Adrenal gland (tissue), 12 donors: ENCODE data around the gene PITRM1. TPM values are rescaled to one million over a fixed set of nuclear protein-coding genes. Genes with fewer than 3 reads are reported as not detected.
"Not testable (repeated sequence)": the region's sequence is repeated elsewhere in the genome, so short reads cannot be mapped to it uniquely, and the experiment has no call there.

Experiments
- DNase-seq, 7 donors: peaks; one replicate each; pipeline ENCODE4 v3.0.0-alpha.2; 2019 to 2020
- H3K27ac ChIP-seq, 5 donors: fragments of 200-600 bp; sonication (generic) in 4 of 5; 1 replicate in 3 of 5; 2 replicates in 2 of 5; pipeline versions ENCODE4 v1.5.1 to v1.8.0; 2016 to 2020; ENCODE audit warnings: mild to moderate bottlenecking in 1 of 5
- H3K27me3 ChIP-seq: fragments of 200-600 bp; 2 replicates; pipeline ENCODE4 v1.8.0; 2021
- H3K36me3 ChIP-seq, 2 donors: fragments of 200-600 bp; replicated peaks in 1 of 2; 1 replicate in 1 of 2; 2 replicates in 1 of 2; pipeline versions ENCODE4 v1.5.1 to v1.8.0; 2018 to 2022
- H3K4me1 ChIP-seq, 2 donors: fragments of 200-600 bp; replicated peaks in 1 of 2; 1 replicate in 1 of 2; 2 replicates in 1 of 2; pipeline versions ENCODE4 v1.5.1 to v1.8.0; 2018 to 2021
- H3K4me3 ChIP-seq, 4 donors: fragments of 200-600 bp; sonication (generic) in 3 of 4; one replicate each; pipeline ENCODE4 v1.5.1; 2016 to 2018
- H3K9me3 ChIP-seq, 3 donors: fragments of 200-600 bp; sonication (generic) in 1 of 3; replicated peaks in 1 of 3; 1 replicate in 2 of 3; 2 replicates in 1 of 3; pipeline versions ENCODE4 v1.5.1 to v1.8.0; 2016 to 2021
- POLR2A ChIP-seq, 2 donors: fragments of 450-650 bp; IDR thresholded peaks; one replicate each; pipeline ENCODE4 v1.6.1; 2017; ENCODE audit warnings: antibody characterized with exemption in 2 of 2, mild to moderate bottlenecking in 2 of 2, moderate library complexity in 1 of 2
- WGBS, 4 donors: extraction: QIAGEN DNeasy Blood & Tissue Kit in 2 of 4; methylation state at CpG; one replicate each; pipeline versions ENCODE4 v1.1.5 to v1.1.7; 2013 to 2017; 5-methylcytosine and 5-hydroxymethylcytosine counted together
- intact Hi-C, 2 donors: fragments of 100-400 bp; cut with DNase I; formaldehyde crosslinking; loops; one replicate each; pipeline versions ENCODE4 v1.14.1 to v1.15.0; 2022 to 2023
- polyA plus RNA-seq, 3 donors: library from polyadenylated mRNA; stranded (reverse); fragments of 200-250 nt in 2 of 3; fragments of 350-450 nt in 1 of 3; fragmentation: Illumina TruSeq in 1 of 3; extraction: RNeasy Lipid Tissue Mini Kit (QIAGEN cat#74804) in 1 of 3; gene quantifications; one replicate each; pipeline ENCODE4 v1.2.3, GENCODE V29; 2013 to 2014
- total RNA-seq, 9 donors: library from RNA; depleted of rRNA in 4 of 9; stranded (reverse); fragments of >200 nt in 4 of 9; fragments of 120-200 nt in 1 of 9; fragmentation: NEBNext Ultra II Directional in 1 of 9; extraction: Animal tissue kit (Norgen Biotek cat#: 25700) in 1 of 9; gene quantifications; one replicate each; pipeline versions ENCODE4 v1.1.0 to v1.2.4, GENCODE V29; 2013 to 2023
- TF ChIP-seq, protein P1 (sequence below), 6 experiments: fragments of 450-650 bp in 4 of 6; fragments of 200-600 bp in 2 of 6; sonication (generic) in 1 of 6; IDR thresholded peaks; 1 replicate in 5 of 6; 2 replicates in 1 of 6; pipeline versions ENCODE4 v1.5.1 to v1.8.0; 2016 to 2021; ENCODE audit warnings: antibody characterized with exemption in 6 of 6, mild to moderate bottlenecking in 2 of 6, moderate library complexity in 1 of 6
- donor health status: healthy with polysubstance abuse.
- donor health status: Bipolar disorder and iron deficiency.
- donor health status: DM: yes; HTN: yes; CAD: no.
- donor health status: DM: no; HTN: no; CAD: no.
- donor health status: DM: no; HTN: no; CAD: no.
- donor health status: DM: yes; HTN: yes; CAD: no.

The PITRM1 gene
- total and polyA plus RNA-seq, 12 donors, result 83.0 to 204 (median 102) TPM

GRCh38 chr10:3193751-3194150 is 21.2 kb upstream of the PITRM1 start:
- TF ChIP-seq POLR2A (IDR thresholded peaks at IDR 0.05), result no peak
- TF ChIP-seq, protein P1, sequence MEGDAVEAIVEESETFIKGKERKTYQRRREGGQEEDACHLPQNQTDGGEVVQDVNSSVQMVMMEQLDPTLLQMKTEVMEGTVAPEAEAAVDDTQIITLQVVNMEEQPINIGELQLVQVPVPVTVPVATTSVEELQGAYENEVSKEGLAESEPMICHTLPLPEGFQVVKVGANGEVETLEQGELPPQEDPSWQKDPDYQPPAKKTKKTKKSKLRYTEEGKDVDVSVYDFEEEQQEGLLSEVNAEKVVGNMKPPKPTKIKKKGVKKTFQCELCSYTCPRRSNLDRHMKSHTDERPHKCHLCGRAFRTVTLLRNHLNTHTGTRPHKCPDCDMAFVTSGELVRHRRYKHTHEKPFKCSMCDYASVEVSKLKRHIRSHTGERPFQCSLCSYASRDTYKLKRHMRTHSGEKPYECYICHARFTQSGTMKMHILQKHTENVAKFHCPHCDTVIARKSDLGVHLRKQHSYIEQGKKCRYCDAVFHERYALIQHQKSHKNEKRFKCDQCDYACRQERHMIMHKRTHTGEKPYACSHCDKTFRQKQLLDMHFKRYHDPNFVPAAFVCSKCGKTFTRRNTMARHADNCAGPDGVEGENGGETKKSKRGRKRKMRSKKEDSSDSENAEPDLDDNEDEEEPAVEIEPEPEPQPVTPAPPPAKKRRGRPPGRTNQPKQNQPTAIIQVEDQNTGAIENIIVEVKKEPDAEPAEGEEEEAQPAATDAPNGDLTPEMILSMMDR (IDR thresholded peaks at IDR 0.05), result no peak
- intact Hi-C loops, result loop anchor here (10.0 kb wide), 2 partner anchors 1461 to 1571 kb away; no protein-coding TSS in a partner anchor

DNA sequence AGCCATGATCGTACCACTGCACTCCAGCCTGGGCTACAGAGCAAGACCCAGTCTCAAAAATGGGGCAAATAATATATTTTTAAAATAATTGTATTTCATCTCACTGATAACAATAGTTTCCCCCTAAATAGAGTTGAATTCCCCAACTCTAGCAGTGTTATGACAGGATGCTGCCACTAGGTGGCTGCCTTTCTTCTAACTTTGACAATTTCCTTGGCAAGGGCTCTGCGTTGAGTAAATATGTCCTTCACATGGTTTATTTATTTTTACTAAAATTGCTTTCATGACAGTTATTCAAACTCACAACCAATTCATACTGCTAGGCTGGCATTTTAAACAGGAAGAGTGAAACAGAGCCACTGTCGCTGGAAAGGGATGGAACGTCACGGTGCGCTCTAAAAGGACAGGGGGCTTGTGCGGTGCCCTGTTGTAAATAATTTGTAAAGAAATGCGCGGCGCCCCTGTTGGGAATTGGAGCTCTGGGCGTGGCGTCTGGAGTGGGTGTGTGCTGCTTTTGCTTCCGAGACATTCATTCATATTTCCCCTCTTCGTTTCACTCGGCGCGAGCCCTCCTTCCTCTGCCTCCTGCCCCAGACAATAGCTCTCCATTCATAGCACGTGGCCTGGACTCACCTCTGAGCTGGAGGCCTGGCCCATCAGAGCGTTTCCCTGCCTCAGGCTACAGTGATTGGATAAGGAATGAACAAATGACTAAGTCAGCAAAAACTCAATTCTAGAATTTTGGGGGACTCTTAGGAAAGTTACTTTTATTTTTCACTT is 20.5 kb upstream of the PITRM1 start:
- TF ChIP-seq POLR2A (IDR thresholded peaks at IDR 0.05), result no peak
- TF ChIP-seq, protein P1 (IDR thresholded peaks at IDR 0.05), result peak; percentile 75 to 95 (median 79)
- H3K36me3 ChIP-seq, result no peaks in the 10 kb centered on the region
- no peaks in the 10 kb centered on the region for H3K9me3 ChIP-seq
- peak; percentile 40 to 71 (median 57) for DNase-seq
- 38 to 44% (median 43%) methylated on average over 19 of the region's 19 CpGs for WGBS, 4 donors
- H3K27me3 ChIP-seq, result no peaks in the 10 kb centered on the region
- intact Hi-C loops, result loop anchor here (10.0 kb wide), 2 partner anchors 1462 to 1572 kb away; no protein-coding TSS in a partner anchor
- H3K4me1 ChIP-seq, result peaks cover 3 to 11% of the 10 kb centered on the region in 2 donors
- no peak overlapping the region for H3K4me3 ChIP-seq
- no peak overlapping the region for H3K27ac ChIP-seq

More at GRCh38 chr10:3193751-3194150, 21.2 kb upstream of the PITRM1 start:
- Histone ChIP-seq H3K36me3 (no peaks in the 10 kb centered on the region), H3K4me3 (no peak overlapping the region), H3K4me1 (peaks cover 3 to 11% of the 10 kb centered on the region in 2 donors), H3K27ac (no peak overlapping the region), H3K9me3 (no peaks in the 10 kb centered on the region), H3K27me3 (peaks cover 2% of the 10 kb centered on the region)
- DNase-seq, result no peak
- 86 to 94% (median 91%) methylated on average over 6 of the region's 6 CpGs for WGBS, 4 donors

GRCh38 chr10:3190817-3191216 is 18.2 kb upstream of the PITRM1 start:
- intact Hi-C loops, result loop anchor here (10.0 kb wide), 2 partner anchors 1464 to 1574 kb away; no protein-coding TSS in a partner anchor
- Histone ChIP-seq H3K36me3 (no peaks in the 10 kb centered on the region), H3K4me1 (no peaks in the 10 kb centered on the region), H3K27ac (no peak overlapping the region), H3K9me3 (no peaks in the 10 kb centered on the region), H3K27me3 (no peaks in the 10 kb centered on the region), H3K4me3 (no peak overlapping the region)
- no peak for TF ChIP-seq POLR2A (IDR thresholded peaks at IDR 0.05)
- TF ChIP-seq, protein P1 (IDR thresholded peaks at IDR 0.05), result no peak
- DNase-seq, result peak in 1 of 7 donors; percentile 9
- WGBS, 4 donors, result 37 to 87% (median 80%) methylated on average over 1 to 3 of the region's 3 CpGs

DNA sequence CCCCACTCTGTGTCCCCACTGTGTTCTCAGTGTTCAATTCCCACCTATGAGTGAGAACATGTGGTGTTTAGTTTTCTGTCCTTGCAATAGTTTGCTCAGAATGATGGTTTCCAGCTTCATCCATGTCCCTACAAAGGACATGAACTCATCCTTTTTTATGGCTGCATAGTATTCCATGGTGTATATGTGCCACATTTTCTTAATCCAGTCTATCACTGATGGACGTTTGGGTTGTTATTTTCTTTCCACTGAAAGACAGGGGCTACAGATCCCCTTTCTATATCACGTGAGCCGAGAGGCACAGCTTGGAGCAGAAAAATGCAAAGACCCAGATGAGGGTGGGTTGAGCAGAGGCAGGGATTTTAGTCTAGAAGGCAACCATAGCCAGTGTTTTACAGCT is 14.6 kb upstream of the PITRM1 start:
- H3K27ac ChIP-seq, DNase-seq, H3K4me1 ChIP-seq, H3K9me3 ChIP-seq, intact Hi-C loops, H3K4me3 ChIP-seq, H3K27me3 ChIP-seq, H3K36me3 ChIP-seq: not testable (repeated sequence)
- WGBS, 4 donors, result 67 to 82% (median 73%) methylated on average over 3 of the region's 3 CpGs
